GM21619 (cell line): ENCODE results near the gene RAB11B.
"Not testable (repeated sequence)": the region's sequence is repeated elsewhere in the genome, so short reads cannot be mapped to it uniquely, and the experiment has no call there.

Experiments
- ATAC-seq: cut with Tn5 transposase; IDR thresholded peaks from one replicate; pipeline ENCODE4 v1.9.1; 2021; ENCODE audit not compliant: unreplicated experiment

RAB11B gene

DNA sequence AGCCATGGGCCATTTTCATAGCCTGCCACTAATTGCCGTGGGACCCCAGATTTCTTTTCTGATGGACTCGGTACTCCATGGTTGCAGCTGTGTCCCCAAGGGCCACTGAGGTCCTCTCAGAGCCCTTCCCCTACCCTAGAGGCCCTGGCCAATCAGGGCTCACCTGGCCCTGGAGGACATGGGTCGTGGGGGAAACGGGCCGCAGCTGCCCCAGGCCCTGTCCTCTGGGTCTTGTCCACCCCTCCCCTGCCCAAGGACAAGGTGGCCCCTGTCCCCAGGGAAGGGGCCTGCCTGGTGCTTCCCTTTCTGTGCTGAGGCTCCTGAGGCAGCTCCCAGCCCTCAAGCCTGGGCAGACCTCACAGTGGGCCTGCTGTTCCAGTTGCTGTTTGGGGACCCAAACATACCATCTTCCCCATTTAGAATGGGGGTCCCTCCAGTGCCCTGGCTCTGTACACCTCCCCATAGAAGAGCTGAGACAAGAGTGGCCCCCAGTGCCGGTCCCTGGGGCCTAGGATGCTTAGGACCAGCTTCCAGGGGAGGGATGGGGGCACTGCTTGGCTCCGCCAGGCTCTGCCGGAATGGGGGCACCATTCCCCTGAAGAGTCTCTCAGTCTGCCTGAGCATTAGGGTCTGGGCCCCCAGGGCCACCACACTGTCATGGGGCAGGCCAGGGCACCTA is 3.2 kb downstream of the RAB11B start:
- no peak for ATAC-seq

DNA sequence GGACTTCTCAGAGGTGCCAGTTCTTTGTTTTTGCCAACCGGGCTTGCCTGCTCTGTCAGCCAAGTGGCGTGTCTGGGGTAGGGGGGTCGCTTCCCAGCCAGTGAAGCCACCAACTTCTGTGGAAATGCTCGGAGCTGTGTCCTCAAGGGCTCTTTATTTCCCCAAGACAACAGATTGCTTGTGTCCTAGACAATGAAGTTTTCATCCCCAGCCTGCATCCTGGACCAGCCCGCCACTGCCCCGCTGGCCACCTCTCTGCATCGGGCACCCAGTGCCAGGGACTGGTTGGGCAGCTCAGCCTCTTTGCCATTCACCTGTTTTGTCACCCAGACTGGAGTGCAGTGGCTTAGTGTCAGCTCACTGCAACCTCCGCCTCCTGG is 3.7 kb downstream of the RAB11B start:
- no peak for ATAC-seq

DNA sequence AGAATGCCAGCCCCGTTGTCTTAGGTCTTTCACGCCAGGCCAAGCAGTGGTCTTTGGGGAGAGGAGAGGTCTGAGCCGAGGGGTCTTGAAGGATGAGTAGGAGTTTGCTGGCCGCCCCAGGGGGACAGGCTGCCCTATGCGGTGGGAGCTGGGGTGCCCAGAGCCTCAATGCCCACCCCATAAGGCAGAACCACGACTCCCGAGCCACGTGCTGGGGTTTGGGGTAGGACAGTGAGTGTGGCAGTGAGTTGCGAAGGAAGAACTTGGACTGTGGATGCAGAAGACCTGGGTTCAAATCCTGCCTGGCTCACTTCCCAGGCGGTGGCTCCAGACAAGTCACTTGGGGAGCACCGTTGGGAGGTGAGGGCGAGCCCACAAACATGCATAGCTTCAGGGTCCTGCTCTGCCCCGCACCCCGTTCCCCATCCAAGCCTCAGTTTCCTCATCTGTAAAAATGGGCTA is 5.5 kb downstream of the RAB11B start:
- no peak for ATAC-seq

DNA sequence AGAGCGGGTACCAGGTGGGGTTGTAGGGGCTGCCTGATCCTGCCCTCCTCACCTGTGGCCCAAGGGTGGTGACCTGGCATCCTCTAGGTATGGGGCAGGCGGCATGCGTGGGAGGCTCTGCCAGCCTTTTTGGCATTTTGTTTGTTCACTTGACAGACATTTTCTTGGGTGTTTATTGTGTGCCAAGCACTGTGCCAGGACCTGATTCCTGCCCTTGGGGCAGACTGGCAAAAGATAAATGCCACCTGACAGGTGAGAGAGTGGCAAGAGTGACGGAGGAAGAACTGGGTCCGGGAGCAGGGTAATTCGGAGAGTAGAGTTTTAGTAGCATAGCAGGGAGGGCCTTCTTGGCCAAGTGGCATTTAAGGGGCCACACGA is 6.0 kb downstream of the RAB11B start:
- ATAC-seq: no peak

DNA sequence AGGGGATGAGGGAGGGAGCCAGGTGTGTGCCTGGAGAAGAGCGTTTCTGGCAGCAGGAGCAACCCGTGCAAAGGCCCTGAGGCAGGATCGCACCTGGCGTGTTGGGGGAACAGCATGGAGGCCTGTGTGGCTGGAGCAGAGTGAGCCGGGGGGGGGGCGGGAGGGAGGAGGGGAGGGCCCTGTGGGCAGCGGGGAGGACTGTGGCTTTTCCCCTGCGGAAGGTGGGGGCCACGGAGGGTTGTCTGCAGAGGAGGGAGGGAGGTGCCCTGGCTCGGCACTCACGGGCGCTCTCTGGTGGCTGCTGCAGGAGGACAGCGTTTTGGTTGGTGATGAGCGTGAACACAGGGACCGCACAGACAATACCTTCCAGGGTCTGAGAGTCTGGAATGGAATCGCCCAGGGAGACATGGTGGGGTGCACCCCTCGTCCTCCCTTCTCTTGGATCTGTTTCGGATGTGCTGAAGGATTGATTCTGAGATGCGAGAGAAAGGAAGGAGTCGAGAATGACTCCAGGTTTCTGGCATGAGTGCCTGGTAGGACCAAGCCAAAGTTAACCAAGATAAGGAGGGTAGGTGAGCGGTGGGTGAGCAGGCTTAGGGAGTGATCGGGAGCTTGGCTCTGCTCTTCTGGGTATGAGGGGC is 6.5 kb downstream of the RAB11B start:
- no peak for ATAC-seq

DNA sequence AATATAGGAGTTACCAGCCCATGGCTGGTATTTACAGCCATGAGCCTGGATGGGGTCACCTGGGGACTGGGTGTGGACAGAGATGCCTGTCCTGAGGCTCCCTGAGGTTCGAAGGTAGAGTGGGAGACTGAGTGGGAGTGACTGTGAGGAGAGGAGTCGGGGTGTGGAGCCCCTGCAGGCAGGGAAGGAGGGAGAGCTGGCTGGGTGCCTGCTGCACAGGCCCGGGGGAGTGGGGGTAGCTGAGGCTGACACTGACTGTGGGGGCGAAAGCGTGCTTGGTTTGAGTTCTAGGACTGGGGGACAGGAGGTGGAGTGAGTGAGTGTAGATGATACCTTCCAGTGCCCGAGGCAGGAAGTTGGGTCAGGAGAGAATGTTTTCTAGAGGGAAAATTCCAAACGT is 7.1 kb downstream of the RAB11B start:
- no peak for ATAC-seq

DNA sequence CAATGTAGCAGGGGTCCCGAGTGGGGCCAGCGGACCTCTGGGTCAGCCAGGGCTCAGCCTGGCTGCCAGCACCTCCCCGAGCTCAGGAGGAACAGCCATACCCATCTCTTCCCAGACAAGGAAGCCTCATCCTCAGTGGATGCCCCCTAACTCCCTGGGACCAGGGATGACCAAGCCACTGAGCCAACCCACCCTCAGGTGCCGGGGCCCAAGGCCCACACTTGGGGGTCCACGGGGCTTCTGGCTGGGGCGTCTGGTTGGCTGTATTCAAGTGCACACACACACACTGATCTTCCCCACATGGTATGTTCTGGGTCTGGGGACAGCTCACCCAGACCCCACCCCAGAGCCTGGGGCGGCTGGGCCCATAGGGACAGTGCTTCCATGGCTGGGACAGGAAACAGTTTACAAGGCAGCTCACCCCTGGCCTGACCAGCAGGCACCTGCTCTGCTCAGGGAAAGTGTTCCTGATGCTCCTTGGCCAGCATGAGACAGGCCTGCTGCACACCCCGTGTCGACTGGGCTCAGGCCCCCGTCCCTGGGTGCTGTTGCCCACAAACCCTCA is 7.7 kb downstream of the RAB11B start:
- ATAC-seq: no peak

DNA sequence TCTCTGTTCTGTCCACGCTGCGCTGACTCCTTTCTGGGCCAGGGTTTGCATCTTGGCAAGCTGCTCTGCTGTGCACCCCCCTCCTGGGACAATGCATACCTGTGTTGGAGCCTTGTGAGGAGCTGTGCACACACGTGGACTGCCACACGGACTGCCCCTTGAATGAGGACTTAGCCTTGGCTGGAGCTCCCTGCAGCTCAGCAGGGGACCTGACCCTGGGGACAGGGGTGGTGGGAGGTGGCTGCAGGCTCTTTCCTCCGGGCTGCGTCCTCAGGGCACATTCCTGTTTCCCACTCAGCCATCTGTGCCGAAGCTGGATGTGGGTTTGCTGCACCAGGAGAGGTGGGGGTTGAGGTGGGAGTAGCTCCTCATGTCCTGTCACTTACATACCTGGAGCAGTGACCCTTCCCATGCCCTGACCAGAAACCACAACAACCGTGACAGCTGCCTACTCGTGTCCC is 8.2 kb downstream of the RAB11B start:
- no peak for ATAC-seq

DNA sequence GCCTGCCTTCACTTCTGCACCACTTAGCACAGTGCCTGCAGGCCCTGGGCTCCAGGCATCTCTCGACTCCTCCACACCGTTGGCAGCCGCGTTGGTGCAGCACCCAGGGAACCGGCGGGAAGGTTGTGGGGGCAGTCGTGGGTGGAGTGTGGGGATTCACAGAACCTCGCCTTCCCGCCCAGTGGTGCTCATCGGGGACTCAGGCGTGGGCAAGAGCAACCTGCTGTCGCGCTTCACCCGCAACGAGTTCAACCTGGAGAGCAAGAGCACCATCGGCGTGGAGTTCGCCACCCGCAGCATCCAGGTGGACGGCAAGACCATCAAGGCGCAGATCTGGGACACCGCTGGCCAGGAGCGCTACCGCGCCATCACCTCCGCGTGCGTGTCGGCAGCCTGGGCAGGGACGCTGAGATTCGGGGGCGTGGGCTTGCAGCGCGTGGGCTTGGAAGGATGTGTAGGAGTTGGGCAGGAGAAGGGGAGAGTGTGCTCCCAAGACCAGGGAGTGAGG is 9.6 kb downstream of the RAB11B start:
- no peak for ATAC-seq

DNA sequence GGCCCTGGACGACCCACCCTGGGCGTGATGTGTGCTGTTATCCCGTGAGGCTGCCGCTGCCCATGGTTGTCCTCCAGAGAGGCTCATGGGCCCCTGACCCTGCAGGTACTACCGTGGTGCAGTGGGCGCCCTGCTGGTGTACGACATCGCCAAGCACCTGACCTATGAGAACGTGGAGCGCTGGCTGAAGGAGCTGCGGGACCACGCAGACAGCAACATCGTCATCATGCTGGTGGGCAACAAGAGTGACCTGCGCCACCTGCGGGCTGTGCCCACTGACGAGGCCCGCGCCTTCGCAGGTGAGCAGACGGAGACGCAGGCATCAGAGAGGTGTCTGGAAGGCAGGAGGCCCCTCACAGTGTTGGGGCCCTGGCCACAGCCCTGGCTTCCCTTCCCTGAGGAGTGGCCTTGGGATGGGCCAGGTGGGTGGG is 11.8 kb downstream of the RAB11B start:
- no peak for ATAC-seq

DNA sequence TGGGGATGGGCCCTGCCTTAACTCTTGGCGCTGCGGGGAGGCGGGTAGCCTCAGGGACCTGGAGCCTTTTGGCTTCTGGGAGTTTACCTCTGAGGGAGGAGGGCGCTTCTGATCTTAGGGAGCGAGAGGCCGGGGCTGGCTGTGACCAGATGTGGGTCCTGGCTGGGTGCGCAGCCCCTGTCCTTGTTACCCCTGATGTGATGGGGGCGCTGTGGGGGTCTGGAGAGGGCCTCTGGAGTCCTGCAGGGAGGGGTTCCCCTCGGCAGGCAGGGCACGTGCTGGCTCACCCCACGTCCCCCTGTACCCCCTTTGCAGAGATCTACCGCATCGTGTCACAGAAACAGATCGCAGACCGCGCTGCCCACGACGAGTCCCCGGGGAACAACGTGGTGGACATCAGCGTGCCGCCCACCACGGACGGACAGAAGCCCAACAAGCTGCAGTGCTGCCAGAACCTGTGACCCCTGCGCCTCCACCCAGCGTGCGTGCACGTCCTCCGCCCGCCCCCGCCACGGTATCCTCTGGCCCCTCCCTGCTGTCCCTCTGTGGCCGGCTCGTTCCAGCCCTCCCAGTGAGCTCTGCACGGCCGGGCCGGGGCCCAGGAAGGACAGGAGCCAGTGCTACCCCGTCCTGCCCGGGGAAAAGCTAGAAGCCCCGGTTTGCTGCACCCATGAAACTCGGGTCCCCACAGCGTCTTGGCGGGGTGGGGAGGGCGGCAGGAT is 13.1 kb downstream of the RAB11B start:
- ATAC-seq: no peak

DNA sequence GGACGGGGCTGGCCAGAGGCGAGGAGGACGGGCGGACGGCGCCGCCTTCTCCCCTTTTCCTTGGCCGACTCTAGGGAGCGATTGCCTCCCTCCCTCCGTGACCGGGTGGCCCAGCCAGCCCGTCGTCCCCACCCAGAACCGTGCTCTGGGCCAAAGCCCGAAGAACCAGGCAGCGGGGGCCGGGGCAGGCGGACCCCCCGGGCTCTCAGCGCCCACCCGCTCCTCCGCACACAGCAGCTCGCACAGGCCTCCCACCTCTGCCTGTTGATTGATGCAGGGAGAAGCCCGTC is 13.6 kb downstream of the RAB11B start:
- no peak for ATAC-seq

DNA sequence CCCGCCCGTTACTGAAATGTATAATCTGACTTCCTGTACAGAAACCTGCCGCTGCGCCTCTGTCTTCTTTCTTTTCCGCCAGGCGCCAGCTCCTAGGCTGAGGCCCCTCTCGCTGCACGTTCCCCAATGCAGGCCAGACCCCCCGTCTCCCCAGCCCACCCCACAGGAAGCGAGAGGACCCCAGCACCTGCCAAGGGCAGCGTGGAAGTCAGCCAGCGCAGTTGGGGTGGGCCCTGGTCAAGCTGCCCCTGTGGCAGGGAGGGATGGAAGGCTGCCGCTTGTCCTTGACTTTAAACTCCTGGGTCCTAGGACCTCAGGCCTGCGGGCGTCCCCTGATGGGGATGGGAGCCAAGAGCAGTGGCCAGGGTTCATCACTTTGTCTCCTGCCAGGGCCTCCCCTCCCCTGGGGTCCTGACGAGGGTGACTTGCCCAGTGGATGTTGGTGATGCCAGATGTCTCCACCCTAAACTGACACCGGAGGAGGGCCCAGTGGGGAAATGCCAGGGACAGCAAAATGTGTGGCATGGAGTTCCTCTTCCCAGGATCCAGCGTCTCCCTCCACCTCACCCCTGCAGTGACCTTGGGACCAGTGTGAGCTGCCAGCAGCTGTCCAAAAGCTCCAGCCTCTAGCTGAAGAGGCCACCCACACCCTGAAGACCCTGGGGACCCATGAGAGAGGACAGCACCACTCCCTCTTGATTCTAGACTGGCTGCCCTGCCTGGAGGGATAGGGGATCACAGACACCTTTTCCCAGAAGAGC is 14.4 kb downstream of the RAB11B start:
- ATAC-seq: no peak

DNA sequence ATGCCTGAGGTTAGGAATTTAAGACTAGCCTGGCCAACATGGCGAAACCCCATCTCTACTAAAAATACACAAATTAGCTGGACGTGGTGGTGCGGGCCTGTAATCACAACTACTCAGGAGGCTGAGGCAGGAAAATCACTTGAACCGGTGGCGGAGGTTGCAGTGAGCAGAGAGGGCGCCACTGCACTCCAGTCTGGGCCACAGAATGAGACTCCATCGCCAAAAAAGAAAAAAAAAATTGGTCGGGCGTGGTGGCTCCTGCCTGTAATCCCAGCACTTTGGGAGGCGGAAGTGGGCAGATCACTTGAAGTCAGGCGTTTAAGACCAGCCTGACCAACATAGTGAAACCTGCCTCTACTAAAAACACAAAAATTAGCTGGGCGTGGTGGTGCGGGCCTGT is 20.6 kb downstream of the RAB11B start:
- not testable (repeated sequence) for ATAC-seq

DNA sequence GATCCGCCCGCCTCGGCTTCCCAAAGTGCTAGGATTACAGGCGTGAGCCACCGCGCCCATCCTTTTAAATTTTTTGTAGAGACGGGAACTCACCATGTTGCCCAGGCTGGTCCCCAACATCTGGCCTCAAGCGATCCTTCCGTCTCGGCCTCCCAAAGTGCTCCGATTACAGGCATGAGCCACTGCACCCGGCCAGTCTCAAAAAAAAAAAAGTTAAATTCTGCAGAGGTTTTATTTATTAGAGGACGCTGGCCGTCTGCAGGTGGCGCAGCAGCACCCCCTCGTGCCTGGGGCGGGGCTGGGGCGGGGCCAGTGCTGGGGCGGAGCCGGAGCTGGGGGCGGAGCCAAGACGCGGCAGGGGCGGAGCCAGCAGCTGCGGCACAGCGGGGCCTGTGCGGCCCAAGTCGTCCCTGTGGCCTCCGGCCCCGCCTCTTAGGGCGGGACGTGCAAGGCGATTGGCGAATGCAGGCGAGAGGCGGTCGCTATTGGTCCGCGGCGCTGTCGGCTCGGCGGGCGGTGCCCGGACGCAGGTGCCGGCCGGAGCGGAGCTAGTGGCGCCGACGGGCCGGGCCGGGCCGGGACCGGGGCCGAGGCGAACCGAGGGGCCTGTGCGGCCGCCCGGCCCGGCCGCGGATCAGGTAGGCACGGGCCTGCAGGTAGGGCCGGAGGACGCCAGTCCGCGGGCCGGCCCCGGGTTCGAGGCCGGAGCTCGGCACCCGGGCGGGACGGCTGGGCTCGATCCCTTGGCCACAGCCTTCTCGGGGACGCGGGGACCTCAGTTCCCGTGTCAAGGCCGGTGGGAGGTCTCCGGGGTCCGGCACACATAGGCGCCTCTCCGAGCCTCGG is 22.8 kb downstream of the RAB11B start, which contains the start of gene MARCHF2:
MARCHF2 (plus strand) TSS at position 523 of the 846 bp plus-strand sequence. CDS start 8,536 bp downstream, outside the sequence.
- peak; percentile 99 for ATAC-seq

DNA sequence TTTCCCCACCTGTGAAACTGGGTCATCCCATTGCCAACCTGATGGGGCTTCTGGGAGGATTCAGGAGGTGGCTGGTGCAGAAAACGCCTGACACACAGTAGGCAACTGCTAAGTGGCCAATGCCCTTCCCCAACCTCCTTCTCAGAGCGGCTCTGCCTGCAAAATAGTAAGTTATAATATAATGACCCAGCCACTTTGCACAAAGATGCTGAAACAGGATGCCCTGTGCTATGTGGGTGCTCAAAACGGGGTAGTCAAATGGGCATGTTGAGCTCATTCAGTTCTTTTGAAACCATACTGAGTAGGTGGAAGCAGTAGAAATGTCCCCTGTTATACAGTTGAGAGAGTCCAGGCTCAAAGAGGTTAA is 23.5 kb downstream of the RAB11B start:
- ATAC-seq: no peak

DNA sequence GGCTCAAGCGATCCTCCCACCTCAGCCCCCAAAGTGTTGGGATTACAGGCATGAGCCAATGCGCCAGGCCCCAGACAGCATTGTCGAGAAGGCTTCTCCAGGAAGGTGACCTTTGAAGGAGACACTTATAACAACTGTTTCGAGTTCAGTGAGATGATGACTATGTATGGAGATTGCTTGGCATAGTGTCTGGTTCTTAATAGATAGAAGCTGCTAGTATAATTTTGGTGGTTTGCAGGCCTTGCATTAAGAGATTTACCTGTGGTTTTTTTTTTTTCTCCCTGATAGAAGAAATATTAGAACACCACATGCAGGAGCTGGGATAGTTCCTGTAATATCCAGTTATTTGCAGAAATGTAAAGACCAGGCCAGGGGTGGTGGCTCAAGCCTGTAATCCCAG is 26.6 kb downstream of the RAB11B start:
- no peak for ATAC-seq

DNA sequence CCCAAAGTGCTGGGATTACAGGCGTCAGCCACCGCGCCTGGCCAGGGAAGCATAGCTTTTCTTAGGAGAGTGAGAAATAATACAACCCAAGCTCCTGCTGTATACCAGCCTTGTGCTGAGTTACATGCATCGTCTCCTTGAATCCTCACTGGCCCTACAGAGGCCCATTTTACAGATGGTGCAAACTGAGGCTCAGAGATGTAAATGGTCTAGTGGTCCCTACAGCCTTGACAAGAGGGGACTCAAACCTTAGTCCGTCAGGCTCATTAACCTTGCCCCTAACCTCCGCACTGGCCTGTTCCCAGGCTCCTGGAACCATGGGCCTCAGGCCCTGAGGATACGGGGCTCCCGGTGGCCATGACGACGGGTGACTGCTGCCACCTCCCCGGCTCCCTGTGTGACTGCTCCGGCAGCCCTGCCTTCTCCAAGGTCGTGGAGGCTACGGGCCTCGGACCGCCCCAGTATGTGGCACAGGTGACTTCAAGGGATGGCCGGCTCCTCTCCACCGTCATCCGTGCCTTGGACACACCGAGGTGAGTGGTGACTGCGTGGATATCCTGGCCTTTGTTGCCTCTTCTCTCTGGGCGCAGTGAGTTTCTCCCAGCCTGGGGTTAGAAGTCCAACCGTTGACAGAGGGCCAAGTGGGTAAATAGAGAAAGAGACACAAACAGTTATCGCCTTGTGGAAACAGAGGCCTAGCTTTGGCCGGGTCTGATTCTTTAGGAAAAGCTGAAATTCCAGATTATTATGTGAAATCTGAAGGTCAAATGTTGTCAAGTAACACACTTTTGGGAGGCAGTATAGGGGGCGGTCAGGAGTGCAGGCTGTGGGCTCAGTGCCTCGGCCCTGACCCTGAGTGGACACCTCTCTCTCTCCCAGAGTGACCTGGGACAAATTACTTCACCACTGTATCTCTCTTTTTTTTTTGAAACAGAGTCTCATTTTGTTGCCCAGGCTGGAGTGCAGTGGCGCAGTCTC is 31.6 kb downstream of the RAB11B start:
- no peak for ATAC-seq

DNA sequence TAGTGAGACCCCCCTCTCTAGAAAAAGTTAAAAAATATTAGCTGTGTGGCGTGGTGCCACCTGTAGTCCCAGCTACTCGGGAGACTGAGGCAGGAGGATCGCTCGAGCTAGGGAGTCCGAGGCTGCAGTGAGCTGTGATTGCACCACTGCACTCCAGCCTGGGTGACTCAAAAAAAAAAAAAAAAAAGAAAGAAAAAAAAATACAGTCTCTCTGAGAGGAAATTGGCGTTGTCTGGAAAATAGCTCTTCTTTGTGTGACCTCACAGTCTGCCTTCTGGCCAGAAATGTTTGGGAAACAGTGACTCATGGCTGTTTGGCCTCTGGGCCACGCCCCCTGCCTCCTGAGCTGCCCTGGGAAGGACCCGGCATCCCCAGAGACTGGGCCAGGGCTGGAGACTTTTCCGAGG is 33.7 kb downstream of the RAB11B start:
- no peak for ATAC-seq
